Measurements from ENCODE around the gene PI4KA.

DNA sequence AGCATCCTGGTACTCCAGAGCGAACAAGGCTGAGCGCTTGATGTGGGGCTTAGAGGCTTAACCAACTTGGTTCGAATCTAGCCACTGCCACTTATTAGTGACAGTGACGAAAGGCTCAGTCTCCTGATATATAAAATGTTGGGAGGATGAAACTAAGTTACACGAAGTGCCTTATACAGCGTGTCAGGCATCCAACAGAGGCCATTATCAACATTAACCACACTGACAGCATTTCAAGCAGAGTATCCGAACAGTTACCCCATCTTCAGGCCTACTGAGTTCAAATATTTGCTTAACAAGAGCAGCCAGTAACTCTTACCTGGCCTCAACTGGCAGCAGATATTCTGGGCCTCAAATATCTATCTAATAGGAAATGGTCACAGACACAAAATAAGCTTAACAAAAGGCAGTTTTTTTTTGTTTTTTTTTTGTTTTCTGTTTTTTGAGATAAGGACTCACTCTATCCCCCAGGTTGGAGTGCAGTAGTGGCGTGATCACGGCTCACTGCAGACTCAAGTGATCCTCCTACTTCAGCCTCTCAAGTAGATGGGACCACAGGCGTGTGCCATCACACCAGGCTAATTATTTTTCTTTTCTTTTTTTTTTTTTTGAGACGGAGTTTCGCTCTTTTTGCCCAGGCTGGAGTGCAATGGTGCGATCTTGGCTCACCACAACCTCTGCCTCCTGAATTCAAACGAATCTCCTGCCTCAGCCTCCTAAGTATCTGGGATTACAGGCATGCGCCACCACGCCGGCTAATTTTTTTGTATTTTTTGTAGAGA, 81.8 kb downstream of the PI4KA start:
- TF ChIP-seq, protein P1, sequence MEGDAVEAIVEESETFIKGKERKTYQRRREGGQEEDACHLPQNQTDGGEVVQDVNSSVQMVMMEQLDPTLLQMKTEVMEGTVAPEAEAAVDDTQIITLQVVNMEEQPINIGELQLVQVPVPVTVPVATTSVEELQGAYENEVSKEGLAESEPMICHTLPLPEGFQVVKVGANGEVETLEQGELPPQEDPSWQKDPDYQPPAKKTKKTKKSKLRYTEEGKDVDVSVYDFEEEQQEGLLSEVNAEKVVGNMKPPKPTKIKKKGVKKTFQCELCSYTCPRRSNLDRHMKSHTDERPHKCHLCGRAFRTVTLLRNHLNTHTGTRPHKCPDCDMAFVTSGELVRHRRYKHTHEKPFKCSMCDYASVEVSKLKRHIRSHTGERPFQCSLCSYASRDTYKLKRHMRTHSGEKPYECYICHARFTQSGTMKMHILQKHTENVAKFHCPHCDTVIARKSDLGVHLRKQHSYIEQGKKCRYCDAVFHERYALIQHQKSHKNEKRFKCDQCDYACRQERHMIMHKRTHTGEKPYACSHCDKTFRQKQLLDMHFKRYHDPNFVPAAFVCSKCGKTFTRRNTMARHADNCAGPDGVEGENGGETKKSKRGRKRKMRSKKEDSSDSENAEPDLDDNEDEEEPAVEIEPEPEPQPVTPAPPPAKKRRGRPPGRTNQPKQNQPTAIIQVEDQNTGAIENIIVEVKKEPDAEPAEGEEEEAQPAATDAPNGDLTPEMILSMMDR (IDR thresholded peaks at IDR 0.05): no peak
- TF ChIP-seq EP300 (IDR thresholded peaks at IDR 0.05) (no peak), POLR2A (IDR thresholded peaks at IDR 0.05) (no peak), POLR2AphosphoS5 (IDR thresholded peaks at IDR 0.05) (no peak)

All from stomach (tissue), 4 donors.